PC-3 (cell line): ENCODE measurements around the gene SNUPN. TPM values are rescaled to one million over a fixed set of nuclear protein-coding genes. Genes with fewer than 3 reads are reported as not detected.

ENCODE experiments used
- ATAC-seq: fragments of 200-7000 bp; cut with Tn5 transposase; 2 replicates; pipeline ENCODE4 v1.9.1; 2020; ENCODE audit warnings: mild to moderate bottlenecking, moderate library complexity
- Bru-seq: library from RNA; stranded (reverse); fragments of 400-500 nt; gene quantifications from one replicate; lab custom pipeline; 2021; lab: Mats Ljungman, UMichigan
- BruChase-seq, 2 experiments: library from RNA; stranded (reverse); fragments of 400-500 nt; gene quantifications; one replicate each; lab custom pipeline; 2021; lab: Mats Ljungman, UMichigan
- BruUV-seq: library from RNA; stranded (reverse); fragments of 400-500 nt; replicated peaks from 2 replicates; lab custom pipeline; 2021; lab: Mats Ljungman, UMichigan
- CTCF ChIA-PET: fragments of 300-600 bp; sonication (Branson Sonifier 250); formaldehyde crosslinking; loops from one replicate; lab custom pipeline; 2022; ENCODE audit warnings: antibody characterized with exemption; lab: Charles Lee
- POLR2A ChIA-PET: fragments of 300-600 bp; sonication (Branson Sonifier 250); formaldehyde crosslinking; loops from one replicate; lab custom pipeline; 2022; ENCODE audit warnings: antibody characterized with exemption; ENCODE audit not compliant: unreplicated experiment; lab: Charles Lee
- DNase-seq: peaks from one replicate; pipeline ENCODE4 v3.0.0-alpha.2; 2015
- H2AFZ ChIP-seq: fragments of 300-600 bp; sonication (generic); 2 replicates; pipeline ENCODE4 v1.6.0; 2016; ENCODE audit warnings: antibody characterized with exemption, low read length
- H3F3A ChIP-seq: fragments of 300-600 bp; sonication (generic); one replicate; pipeline ENCODE4 v1.6.0; 2017; ENCODE audit warnings: antibody characterized with exemption, low read length, control low read depth, mild to moderate bottlenecking; ENCODE audit not compliant: unreplicated experiment
- H3K27ac ChIP-seq: fragments of 300-600 bp; sonication (generic); 2 replicates; pipeline ENCODE4 v1.5.1; 2016; ENCODE audit warnings: mild to moderate bottlenecking, low read length
- H3K27me3 ChIP-seq: fragments of 300-600 bp; sonication (generic); 2 replicates; pipeline ENCODE4 v1.6.1; 2016; ENCODE audit warnings: low read length, mixed read lengths
- H3K36me3 ChIP-seq: fragments of 300-600 bp; sonication (generic); 2 replicates; pipeline ENCODE4 v1.6.1; 2016; ENCODE audit warnings: low read depth, mixed run types, low read length, mixed read lengths
- H3K4me1 ChIP-seq: fragments of 300-600 bp; sonication (generic); 2 replicates; pipeline ENCODE4 v1.5.1; 2016; ENCODE audit warnings: low read length; ENCODE audit not compliant: insufficient read depth
- H3K4me2 ChIP-seq: fragments of 300-600 bp; sonication (generic); 2 replicates; pipeline ENCODE4 v1.6.0; 2016; ENCODE audit warnings: low read length
- H3K4me3 ChIP-seq: fragments of 300-600 bp; sonication (generic); 2 replicates; pipeline ENCODE4 v1.5.1; 2016; ENCODE audit warnings: mild to moderate bottlenecking, low read length, mixed read lengths
- H3K79me2 ChIP-seq: fragments of 300-600 bp; sonication (generic); 2 replicates; pipeline ENCODE4 v1.6.1; 2017; ENCODE audit warnings: low read length, mixed read lengths
- H3K9ac ChIP-seq: fragments of 300-600 bp; sonication (generic); 2 replicates; pipeline ENCODE4 v1.6.0; 2016; ENCODE audit warnings: mild to moderate bottlenecking, low read length
- H3K9me2 ChIP-seq: fragments of 300-600 bp; sonication (generic); replicated peaks from 2 replicates; pipeline ENCODE4 v1.6.1; 2016; ENCODE audit warnings: mixed run types, low read length, mixed read lengths
- H3K9me3 ChIP-seq: fragments of 300-600 bp; sonication (generic); 2 replicates; pipeline ENCODE4 v1.6.1; 2016; ENCODE audit warnings: low read length, mixed read lengths
- H4K20me1 ChIP-seq: fragments of 300-600 bp; sonication (generic); 2 replicates; pipeline ENCODE4 v1.6.1; 2016; ENCODE audit warnings: low read length, mixed read lengths
- EZH2 ChIP-seq: fragments of 300-600 bp; sonication (generic); IDR thresholded peaks from one replicate; pipeline ENCODE4 v1.6.1; 2017; ENCODE audit warnings: antibody characterized with exemption, mild to moderate bottlenecking, low read length; ENCODE audit not compliant: unreplicated experiment
- EZH2phosphoT487 ChIP-seq: fragments of 300-600 bp; sonication (generic); IDR thresholded peaks from 2 replicates; pipeline ENCODE4 v1.6.1; 2018; ENCODE audit warnings: mild to moderate bottlenecking, antibody characterized with exemption, low read length, borderline replicate concordance
- intact Hi-C: fragments of 100-400 bp; cut with micrococcal nuclease; formaldehyde crosslinking; loops from 2 replicates; pipeline ENCODE4 v1.9.0; 2023
- long read RNA-seq: library from polyadenylated mRNA; unstranded; transcript quantifications from one replicate; pipeline ENCODE4 v2.0.0, GENCODE V29; 2021; ENCODE audit not compliant: unreplicated experiment
- total RNA-seq: library from RNA; depleted of rRNA; stranded (reverse); fragments of >200 nt; gene quantifications from 2 replicates; pipeline ENCODE4 v1.2.3, GENCODE V29; 2014; rRNA removed
- TF ChIP-seq, protein P1 (sequence below): fragments of 300-600 bp; sonication (generic); conservative IDR thresholded peaks from 2 replicates; pipeline ENCODE4 v1.5.1; 2017; ENCODE audit warnings: antibody characterized with exemption, low read depth, mild to moderate bottlenecking, low read length

Gene SNUPN
- total RNA-seq (7.9 and 13.5 TPM in 2 replicates), Bru-seq, nascent RNA (percentile 52 among the genes with signal in this experiment), BruChase-seq, experiment 1, labeled RNA remaining after a 6-hour chase (percentile 58 among the genes with signal in this experiment), BruChase-seq, experiment 2, labeled RNA remaining after a 2-hour chase (percentile 54 among the genes with signal in this experiment)
- long read RNA-seq, transcript SNUPN-206 (9 exons, 1,682 nt), result minor isoform, 6 of 64 reads
- long read RNA-seq, transcript SNUPN-201 (9 exons, 1,513 nt), result major isoform, 41 of 64 reads
- long read RNA-seq, partial matches to known transcripts, result 1 of 64 reads
- long read RNA-seq, other reads (novel, unspliced or antisense), result 15 of 64 reads

DNA sequence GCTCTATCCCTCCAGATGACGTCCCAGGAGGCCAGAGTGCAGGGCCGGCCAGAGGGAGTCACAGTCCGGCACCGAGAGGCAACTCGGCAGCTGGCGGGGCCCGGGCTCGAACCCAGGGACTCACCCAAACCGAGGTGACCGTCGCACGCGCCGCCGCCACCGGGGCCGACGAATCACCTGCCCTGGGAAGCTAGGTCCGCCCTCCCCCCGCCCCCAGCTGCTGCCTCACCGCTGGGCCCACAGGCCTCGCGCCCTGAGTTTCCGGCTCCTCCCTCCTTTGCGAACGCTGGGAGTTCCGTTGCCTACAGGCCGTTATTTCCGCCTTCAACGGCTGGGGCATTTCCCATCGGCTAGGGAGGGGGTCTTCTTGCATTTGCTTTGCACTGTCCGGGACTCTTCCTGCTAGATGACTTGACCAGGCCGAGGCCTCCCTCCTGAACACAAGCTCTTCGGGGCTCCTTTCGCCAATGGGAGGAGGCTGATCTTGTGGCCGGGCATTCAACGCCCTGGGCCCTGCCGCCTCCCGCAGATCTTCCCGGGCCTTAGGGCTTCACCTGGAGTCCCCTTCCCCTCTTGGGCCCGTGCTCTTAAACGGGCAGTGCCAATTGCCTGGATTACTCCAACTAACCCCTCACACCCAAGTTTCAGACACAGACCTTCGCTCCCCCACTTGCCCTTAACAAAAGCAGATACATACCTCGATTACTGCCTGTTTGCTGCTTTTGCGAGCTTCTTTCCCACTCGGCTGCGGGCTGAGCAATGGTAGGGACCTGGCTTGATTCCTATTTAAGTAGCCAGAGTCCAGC lies at the start of gene SNUPN:
SNUPN (minus strand) TSS at position 184 of the 806 bp plus-strand sequence. CDS start 4,674 bp downstream, outside the sequence.
- ChIA-PET POLR2A (interaction anchor here (0.5 to 1.5 kb wide), 4 partner anchors 13 to 175 kb away, joined by 3 to 16 read pairs (median 4); no protein-coding TSS in a partner anchor), CTCF (interaction anchor here (0.7 kb wide), 1 partner anchor 178 kb away, joined by 8 read pairs; no protein-coding TSS in a partner anchor)
- H3F3A ChIP-seq, result peaks cover 15% of the 10 kb centered on the region
- peak within 1 kb of the TSS; percentile 100 for H2AFZ ChIP-seq
- H3K4me2 ChIP-seq, result peak within 1 kb of the TSS; percentile 98
- H3K9ac ChIP-seq, result peak within 1 kb of the TSS; percentile 86
- peak; percentile 80 for DNase-seq
- no peaks in the 10 kb centered on the region for H3K79me2 ChIP-seq
- peak within 1 kb of the TSS; percentile 93 for H3K4me3 ChIP-seq
- H3K9me3 ChIP-seq, result no peaks in the 10 kb centered on the region
- no peaks in the 10 kb centered on the region for H3K27me3 ChIP-seq
- no peaks in the 10 kb centered on the region for H4K20me1 ChIP-seq
- H3K9me2 ChIP-seq, result no peaks in the 10 kb centered on the region
- TF ChIP-seq EZH2 (no peak), EZH2phosphoT487 (no peak)
- TF ChIP-seq, protein P1, sequence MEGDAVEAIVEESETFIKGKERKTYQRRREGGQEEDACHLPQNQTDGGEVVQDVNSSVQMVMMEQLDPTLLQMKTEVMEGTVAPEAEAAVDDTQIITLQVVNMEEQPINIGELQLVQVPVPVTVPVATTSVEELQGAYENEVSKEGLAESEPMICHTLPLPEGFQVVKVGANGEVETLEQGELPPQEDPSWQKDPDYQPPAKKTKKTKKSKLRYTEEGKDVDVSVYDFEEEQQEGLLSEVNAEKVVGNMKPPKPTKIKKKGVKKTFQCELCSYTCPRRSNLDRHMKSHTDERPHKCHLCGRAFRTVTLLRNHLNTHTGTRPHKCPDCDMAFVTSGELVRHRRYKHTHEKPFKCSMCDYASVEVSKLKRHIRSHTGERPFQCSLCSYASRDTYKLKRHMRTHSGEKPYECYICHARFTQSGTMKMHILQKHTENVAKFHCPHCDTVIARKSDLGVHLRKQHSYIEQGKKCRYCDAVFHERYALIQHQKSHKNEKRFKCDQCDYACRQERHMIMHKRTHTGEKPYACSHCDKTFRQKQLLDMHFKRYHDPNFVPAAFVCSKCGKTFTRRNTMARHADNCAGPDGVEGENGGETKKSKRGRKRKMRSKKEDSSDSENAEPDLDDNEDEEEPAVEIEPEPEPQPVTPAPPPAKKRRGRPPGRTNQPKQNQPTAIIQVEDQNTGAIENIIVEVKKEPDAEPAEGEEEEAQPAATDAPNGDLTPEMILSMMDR, result no peak
- peak; percentile 73 for ATAC-seq
- BruUV-seq, result TSS peak; percentile 91
- peak within 1 kb of the TSS; percentile 78 for H3K27ac ChIP-seq
- intact Hi-C loops, result loop anchor here (5.0 kb wide), 1 partner anchor 48 kb away; the partner anchor contains the start of gene PTPN9
- H3K4me1 ChIP-seq, result peaks cover 24% of the 10 kb centered on the region
- no peaks in the 10 kb centered on the region for H3K36me3 ChIP-seq

DNA sequence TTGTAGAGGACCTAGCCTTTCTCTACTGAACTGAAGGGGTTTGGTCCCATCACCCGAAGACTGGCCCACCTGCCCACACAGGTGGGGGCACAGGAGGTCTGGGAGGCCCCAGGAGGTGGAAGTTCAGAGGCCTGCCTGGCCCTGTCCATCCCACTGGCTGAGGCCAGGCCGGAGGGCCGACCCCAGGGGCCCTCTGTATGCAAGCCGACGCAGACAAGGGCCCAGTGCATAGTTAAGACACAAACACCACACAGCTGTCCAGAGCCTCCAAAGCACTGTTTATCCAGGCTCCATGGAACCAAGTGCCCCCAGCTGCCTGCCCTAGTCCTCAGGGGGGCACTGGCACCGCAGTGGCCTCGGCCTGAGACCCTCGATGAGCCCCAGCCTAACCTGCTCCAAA lies 48.8 kb upstream of the SNUPN start:
- Histone ChIP-seq H2AFZ (no peak overlapping the region), H3K27ac (no peak overlapping the region), H3K9me2 (no peaks in the 10 kb centered on the region), H3K4me1 (peaks cover 18% of the 10 kb centered on the region), H3K9ac (no peak overlapping the region), H4K20me1 (no peaks in the 10 kb centered on the region), H3K27me3 (no peaks in the 10 kb centered on the region), H3F3A (no peaks in the 10 kb centered on the region), H3K4me3 (no peak overlapping the region), H3K4me2 (no peak overlapping the region), H3K79me2 (no peaks in the 10 kb centered on the region), H3K9me3 (no peaks in the 10 kb centered on the region), H3K36me3 (no peaks in the 10 kb centered on the region)
- ATAC-seq (no peak), DNase-seq (no peak)
- no TSS peak for BruUV-seq
- intact Hi-C loops, result no loop called here
- POLR2A ChIA-PET, result no interaction called here
- TF ChIP-seq EZH2phosphoT487 (no peak), EZH2 (no peak)
- TF ChIP-seq, protein P1, result no peak
- CTCF ChIA-PET, result no interaction called here
